HepG2 (cell line): Measurements from ENCODE around the gene RGL1. TPM values are rescaled to one million over a fixed set of nuclear protein-coding genes. Genes with fewer than 3 reads are reported as not detected.

Source experiments
- BRD4 ChIP-seq: sonication (generic); formaldehyde crosslinking; IDR thresholded peaks from 2 replicates; pipeline ENCODE4 v1.4.0; 2020; ENCODE audit warnings: missing genetic modification reagents
- DNMT3B ChIP-seq: conservative IDR thresholded peaks from 2 replicates; pipeline ENCODE4 v1.6.1; 2016; ENCODE audit warnings: missing biosample characterization, control low read depth
- EP300 ChIP-seq, 3 experiments: sonication (generic) in 1 of 3; formaldehyde crosslinking in 1 of 3; IDR thresholded peaks; 2 replicates each; pipeline versions ENCODE4 v1.5.1 to v1.6.1; 2011 to 2020; ENCODE audit warnings: low read depth in 2 of 3, low read length in 2 of 3, borderline replicate concordance in 1 of 3, improper control_type of control experiment in 1 of 3, mild to moderate bottlenecking in 1 of 3, missing genetic modification reagents in 1 of 3, moderate library complexity in 1 of 3
- GMEB2 ChIP-seq: IDR thresholded peaks from 2 replicates; pipeline ENCODE4 v1.6.1; 2016; ENCODE audit warnings: missing biosample characterization, missing genetic modification reagents, low read depth
- HHEX ChIP-seq: IDR thresholded peaks from 2 replicates; pipeline ENCODE4 v1.6.1; 2016; ENCODE audit warnings: control low read depth
- HNF1B ChIP-seq: sonication (generic); formaldehyde crosslinking; IDR thresholded peaks from 2 replicates; pipeline ENCODE4 v1.5.1; 2020; ENCODE audit warnings: mild to moderate bottlenecking, moderate library complexity, missing genetic modification reagents
- HOMEZ ChIP-seq: IDR thresholded peaks from 2 replicates; pipeline ENCODE4 v1.6.1; 2016; ENCODE audit warnings: low read depth
- NFE2L1 ChIP-seq: sonication (generic); formaldehyde crosslinking; IDR thresholded peaks from 2 replicates; pipeline ENCODE4 v1.4.0; 2020; ENCODE audit warnings: missing genetic modification reagents, mild to moderate bottlenecking, borderline replicate concordance
- PHB2 ChIP-seq: fragments of 450-650 bp; IDR thresholded peaks from 2 replicates; pipeline ENCODE4 v1.6.1; 2018; ENCODE audit not compliant: partially characterized antibody
- PTBP1 ChIP-seq: fragments of 200-400 bp; formaldehyde crosslinking; IDR thresholded peaks from 2 replicates; pipeline ENCODE4 v1.6.1; 2018; ENCODE audit warnings: low read length, low read depth; ENCODE audit not compliant: poor library complexity, severe bottlenecking
- SIN3B ChIP-seq: fragments of 150-350 bp; IDR thresholded peaks from 2 replicates; pipeline ENCODE4 v1.6.1; 2014; ENCODE audit warnings: low read length
- SP1 ChIP-seq, 2 experiments: fragments of 450-650 bp in 1 of 2; sonication (generic) in 1 of 2; formaldehyde crosslinking in 1 of 2; IDR thresholded peaks; 2 replicates each; pipeline versions ENCODE4 v1.4.0 to v1.6.1; 2016 to 2020; ENCODE audit warnings: missing genetic modification reagents in 1 of 2
- TCF7 ChIP-seq: sonication (generic); IDR thresholded peaks from 2 replicates; pipeline ENCODE4 v1.6.1; 2016; ENCODE audit warnings: antibody characterized with exemption, low read depth
- YY1 ChIP-seq: IDR thresholded peaks from 2 replicates; pipeline ENCODE4 v1.6.1; 2011; ENCODE audit warnings: low read length, low read depth, moderate library complexity, mild to moderate bottlenecking; ENCODE audit not compliant: insufficient read depth, insufficient replicate concordance
- ZFP36L2 ChIP-seq: sonication (generic); formaldehyde crosslinking; IDR thresholded peaks from 2 replicates; pipeline ENCODE4 v1.4.0; 2020; ENCODE audit warnings: missing genetic modification reagents
- ZNF121 ChIP-seq: sonication (generic); formaldehyde crosslinking; IDR thresholded peaks from 2 replicates; pipeline ENCODE4 v1.5.0; 2020; ENCODE audit warnings: mild to moderate bottlenecking, missing genetic modification reagents
- ZNF142 ChIP-seq: sonication (generic); formaldehyde crosslinking; IDR thresholded peaks from 2 replicates; pipeline ENCODE4 v1.4.0; 2020; ENCODE audit warnings: missing genetic modification reagents
- ZNF329 ChIP-seq: sonication (generic); formaldehyde crosslinking; IDR thresholded peaks from 2 replicates; pipeline ENCODE4 v1.9.0; 2021; ENCODE audit warnings: low read depth, mild to moderate bottlenecking, missing genetic modification reagents
- ZNF652 ChIP-seq: IDR thresholded peaks from 2 replicates; pipeline ENCODE4 v1.6.1; 2016; ENCODE audit warnings: low read depth, borderline replicate concordance
- polyA plus RNA-seq, 8 experiments: library from polyadenylated mRNA; depleted of rRNA in 3 of 8; stranded (reverse) in 7 of 8; unstranded in 1 of 8; fragments of >200 nt; fragmentation: Illumina TruSeq in 4 of 8; extraction: Trizol in 4 of 8; gene quantifications; 2 replicates each; pipeline versions ENCODE4 v1.2.1 to v1.2.3, GENCODE V29; 2011 to 2016; ENCODE audit warnings: low read depth in 4 of 8, missing spikeins in 1 of 8, mixed read lengths in 1 of 8; ENCODE audit not compliant: insufficient read depth in 1 of 8
- total RNA-seq, 5 experiments: library from RNA; depleted of rRNA; stranded (reverse); fragments of >200 nt; fragmentation: Illumina TruSeq; extraction: Trizol; gene quantifications; 2 replicates each; pipeline ENCODE4 v1.2.3, GENCODE V29; 2016; ENCODE audit warnings: low read depth in 1 of 5

Gene RGL1
- total and polyA plus RNA-seq, 2 of the 13 experiments (the other 11 are each of a cell fraction or from before 2014, with no cell fraction given), result 3.5 to 4.7 TPM

GRCh38 chr1:183881387-183882131 lies 76.6 kb downstream of the RGL1 start (continued):
- TF ChIP-seq GMEB2 (CRISPR knock-in tag), result no peak
- TF ChIP-seq EP300 (IDR thresholded peaks at IDR 0.05; ENCODE audit: low read depth in 2 of 2, low read length in 2 of 2), result 0 out of 4 replicates have a peak, but pooled peaks of 1 of the 2 experiments have one; percentile 10
- no peak for TF ChIP-seq EP300 (CRISPR knock-in tag; IDR thresholded peaks at IDR 0.05; ENCODE audit: borderline replicate concordance)
- TF ChIP-seq HHEX, result no peak
- no peak for TF ChIP-seq NFE2L1
- 0 out of 2 replicates have a peak, but pooled peaks have one; percentile 44 for TF ChIP-seq HOMEZ (CRISPR knock-in tag)
- no peak for TF ChIP-seq YY1
- TF ChIP-seq PHB2, result no peak
- no peak for TF ChIP-seq ZNF142 (CRISPR knock-in tag)
- no peak for TF ChIP-seq PTBP1
- no peak for TF ChIP-seq BRD4 (CRISPR knock-in tag)
- TF ChIP-seq ZNF652 (CRISPR knock-in tag), result no peak
- no peak for TF ChIP-seq ZNF329 (CRISPR knock-in tag)
- no peak for TF ChIP-seq HNF1B (CRISPR knock-in tag)
- no peak for TF ChIP-seq SP1 (IDR thresholded peaks at IDR 0.05)
- no peak for TF ChIP-seq SP1 (CRISPR knock-in tag; IDR thresholded peaks at IDR 0.05)
- TF ChIP-seq TCF7, result no peak
- TF ChIP-seq ZFP36L2 (CRISPR knock-in tag), result no peak
- no peak for TF ChIP-seq ZNF121 (CRISPR knock-in tag)
- no peak for TF ChIP-seq DNMT3B (CRISPR knock-in tag)
- no peak for TF ChIP-seq SIN3B
